ENCODE data around the gene MAMDC4.

MAMDC4 gene

DNA sequence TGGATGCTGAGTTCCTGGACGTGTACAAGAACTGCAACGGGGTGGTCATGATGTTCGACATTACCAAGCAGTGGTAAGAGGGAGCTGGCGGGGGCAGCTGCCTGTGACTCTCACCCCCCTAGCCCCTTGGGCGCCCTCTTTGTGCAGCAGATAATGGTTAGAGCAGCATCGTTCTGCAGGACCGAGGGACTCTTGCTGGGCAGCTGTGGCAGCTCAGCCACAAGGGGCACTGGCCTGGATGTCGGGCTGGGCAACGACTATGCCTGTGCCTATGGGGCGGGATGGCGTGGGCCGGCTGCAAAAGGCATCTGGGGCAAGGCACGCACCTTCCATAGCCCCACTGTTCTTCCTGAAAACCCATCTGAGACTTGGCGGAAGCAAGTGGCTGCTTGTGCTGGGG is 22.7 kb upstream of the MAMDC4 start:
- H3K36me3 ChIP-seq (ENCODE audit: control insufficient read depth in 2 of 2, insufficient read depth in 1 of 2, low read length in 2 of 2): peaks cover 0 to 86% of the 10 kb centered on the region in 2 experiments; a peak in 1 of 3 replicates
- no peak overlapping the region for H3K4me3 ChIP-seq (ENCODE audit: low read depth, low read length)
- TF ChIP-seq ZNF585B (tag by site-specific recombination; IDR thresholded peaks at IDR 0.05): no peak
- peak; percentile 43; the same call in 1 of the 2 replicates for TF ChIP-seq CTCF (tag by site-specific recombination; IDR thresholded peaks at IDR 0.05)
- no peak overlapping the region for H3K27ac ChIP-seq (ENCODE audit: extremely low read depth, low read depth, low read length)
- ChIA-PET POLR2A (interaction anchor here (0.6 to 1.4 kb wide), 2 partner anchors 13 to 49 kb away, joined by 3 to 5 read pairs; no protein-coding TSS in a partner anchor), CTCF (interaction anchor here (1.0 kb wide), 1 partner anchor 14 kb away, joined by 3 read pairs; no protein-coding TSS in a partner anchor)
- no peaks in the 10 kb centered on the region for H3K9me3 ChIP-seq (ENCODE audit: control insufficient read depth, insufficient read depth, low read depth, low read length)
- H3K4me1 ChIP-seq (ENCODE audit: control insufficient read depth, insufficient read depth, low read length): no peaks in the 10 kb centered on the region

DNA sequence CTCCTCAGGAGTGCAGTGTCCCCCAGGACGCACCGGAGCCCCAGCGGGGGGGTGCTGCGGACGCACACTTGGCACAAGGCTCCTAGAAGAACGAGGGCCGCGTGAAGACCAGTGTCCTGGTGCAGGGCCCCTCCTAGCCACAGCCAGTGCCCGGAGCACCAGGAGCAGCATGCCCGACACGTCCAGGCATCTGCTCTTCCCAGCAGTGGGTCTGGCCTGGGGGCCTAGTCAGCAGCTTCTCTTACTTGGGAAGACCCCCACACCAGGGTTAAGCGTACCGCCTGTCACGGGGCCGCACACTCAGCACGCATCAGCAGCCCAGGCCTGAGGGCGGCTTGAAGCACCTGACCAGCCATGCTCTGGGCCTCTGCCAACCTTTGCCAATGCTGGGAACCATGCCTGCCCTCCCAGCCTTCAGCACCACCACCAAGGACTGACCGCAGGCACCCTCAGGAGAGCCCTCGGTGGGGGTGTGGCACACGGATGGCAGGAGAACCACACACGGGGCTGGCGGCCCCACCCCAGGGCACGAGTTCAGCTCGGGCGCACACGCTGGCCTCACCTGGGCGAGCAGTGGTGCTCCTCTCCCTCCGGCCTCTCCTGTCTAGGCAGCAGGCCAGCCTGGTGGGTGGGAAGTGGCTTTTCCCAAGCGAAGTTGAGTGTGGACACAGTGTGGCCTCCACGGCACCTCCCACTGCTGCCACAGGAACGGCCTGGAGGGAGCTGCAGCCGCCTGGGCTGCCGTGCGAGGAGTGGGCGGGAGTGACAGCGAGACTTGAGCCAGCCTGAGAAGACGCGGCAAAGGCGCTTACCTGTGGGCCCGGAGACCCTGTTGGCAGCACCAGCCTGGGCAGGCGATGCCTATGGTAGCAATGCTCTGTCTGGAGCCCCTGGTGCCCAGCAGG is 21.9 kb upstream of the MAMDC4 start:
- H3K36me3 ChIP-seq (ENCODE audit: control insufficient read depth in 2 of 2, insufficient read depth in 1 of 2, low read length in 2 of 2): peaks cover 0 to 79% of the 10 kb centered on the region in 2 experiments; a peak in 1 of 3 replicates
- no peaks in the 10 kb centered on the region for H3K9me3 ChIP-seq (ENCODE audit: control insufficient read depth, insufficient read depth, low read depth, low read length)
- no peaks in the 10 kb centered on the region for H3K4me1 ChIP-seq (ENCODE audit: control insufficient read depth, insufficient read depth, low read length)
- no peak overlapping the region for H3K4me3 ChIP-seq (ENCODE audit: low read depth, low read length)
- POLR2A ChIA-PET: interaction anchor here (0.6 to 1.4 kb wide), 2 partner anchors 14 to 48 kb away, joined by 3 to 5 read pairs; no protein-coding TSS in a partner anchor
- TF ChIP-seq REPIN1 (tag by site-specific recombination; IDR thresholded peaks at IDR 0.05; ENCODE audit: low read depth) (no peak), RBAK (tag by site-specific recombination; IDR thresholded peaks at IDR 0.05) (no peak), GLI2 (tag by site-specific recombination; IDR thresholded peaks at IDR 0.05; ENCODE audit: borderline replicate concordance, low read depth) (no peak), ZNF433 (tag by site-specific recombination; IDR thresholded peaks at IDR 0.05; ENCODE audit: low read depth) (no peak), KLF8 (tag by site-specific recombination; IDR thresholded peaks at IDR 0.05) (no peak), ZNF621 (tag by site-specific recombination; IDR thresholded peaks at IDR 0.05) (no peak), MZF1 (tag by site-specific recombination; IDR thresholded peaks at IDR 0.05; ENCODE audit: borderline replicate concordance) (no peak), ZNF391 (tag by site-specific recombination; IDR thresholded peaks at IDR 0.05; ENCODE audit: borderline replicate concordance, low read depth) (no peak), ZNF223 (tag by site-specific recombination; IDR thresholded peaks at IDR 0.05) (no peak), ZNF184 (tag by site-specific recombination; IDR thresholded peaks at IDR 0.05) (no peak), ZNF777 (tag by site-specific recombination; IDR thresholded peaks at IDR 0.05; ENCODE audit: borderline replicate concordance) (no peak), FEZF1 (tag by site-specific recombination; IDR thresholded peaks at IDR 0.05) (no peak), ZNF692 (tag by site-specific recombination; IDR thresholded peaks at IDR 0.05) (no peak)
- TF ChIP-seq, protein P1, sequence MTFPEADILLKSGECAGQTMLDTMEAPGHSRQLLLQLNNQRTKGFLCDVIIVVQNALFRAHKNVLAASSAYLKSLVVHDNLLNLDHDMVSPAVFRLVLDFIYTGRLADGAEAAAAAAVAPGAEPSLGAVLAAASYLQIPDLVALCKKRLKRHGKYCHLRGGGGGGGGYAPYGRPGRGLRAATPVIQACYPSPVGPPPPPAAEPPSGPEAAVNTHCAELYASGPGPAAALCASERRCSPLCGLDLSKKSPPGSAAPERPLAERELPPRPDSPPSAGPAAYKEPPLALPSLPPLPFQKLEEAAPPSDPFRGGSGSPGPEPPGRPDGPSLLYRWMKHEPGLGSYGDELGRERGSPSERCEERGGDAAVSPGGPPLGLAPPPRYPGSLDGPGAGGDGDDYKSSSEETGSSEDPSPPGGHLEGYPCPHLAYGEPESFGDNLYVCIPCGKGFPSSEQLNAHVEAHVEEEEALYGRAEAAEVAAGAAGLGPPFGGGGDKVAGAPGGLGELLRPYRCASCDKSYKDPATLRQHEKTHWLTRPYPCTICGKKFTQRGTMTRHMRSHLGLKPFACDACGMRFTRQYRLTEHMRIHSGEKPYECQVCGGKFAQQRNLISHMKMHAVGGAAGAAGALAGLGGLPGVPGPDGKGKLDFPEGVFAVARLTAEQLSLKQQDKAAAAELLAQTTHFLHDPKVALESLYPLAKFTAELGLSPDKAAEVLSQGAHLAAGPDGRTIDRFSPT (tag by site-specific recombination; IDR thresholded peaks at IDR 0.05): no peak
- TF ChIP-seq, protein P2, sequence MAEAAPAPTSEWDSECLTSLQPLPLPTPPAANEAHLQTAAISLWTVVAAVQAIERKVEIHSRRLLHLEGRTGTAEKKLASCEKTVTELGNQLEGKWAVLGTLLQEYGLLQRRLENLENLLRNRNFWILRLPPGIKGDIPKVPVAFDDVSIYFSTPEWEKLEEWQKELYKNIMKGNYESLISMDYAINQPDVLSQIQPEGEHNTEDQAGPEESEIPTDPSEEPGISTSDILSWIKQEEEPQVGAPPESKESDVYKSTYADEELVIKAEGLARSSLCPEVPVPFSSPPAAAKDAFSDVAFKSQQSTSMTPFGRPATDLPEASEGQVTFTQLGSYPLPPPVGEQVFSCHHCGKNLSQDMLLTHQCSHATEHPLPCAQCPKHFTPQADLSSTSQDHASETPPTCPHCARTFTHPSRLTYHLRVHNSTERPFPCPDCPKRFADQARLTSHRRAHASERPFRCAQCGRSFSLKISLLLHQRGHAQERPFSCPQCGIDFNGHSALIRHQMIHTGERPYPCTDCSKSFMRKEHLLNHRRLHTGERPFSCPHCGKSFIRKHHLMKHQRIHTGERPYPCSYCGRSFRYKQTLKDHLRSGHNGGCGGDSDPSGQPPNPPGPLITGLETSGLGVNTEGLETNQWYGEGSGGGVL (tag by site-specific recombination; IDR thresholded peaks at IDR 0.05): no peak
- TF ChIP-seq, protein P3, sequence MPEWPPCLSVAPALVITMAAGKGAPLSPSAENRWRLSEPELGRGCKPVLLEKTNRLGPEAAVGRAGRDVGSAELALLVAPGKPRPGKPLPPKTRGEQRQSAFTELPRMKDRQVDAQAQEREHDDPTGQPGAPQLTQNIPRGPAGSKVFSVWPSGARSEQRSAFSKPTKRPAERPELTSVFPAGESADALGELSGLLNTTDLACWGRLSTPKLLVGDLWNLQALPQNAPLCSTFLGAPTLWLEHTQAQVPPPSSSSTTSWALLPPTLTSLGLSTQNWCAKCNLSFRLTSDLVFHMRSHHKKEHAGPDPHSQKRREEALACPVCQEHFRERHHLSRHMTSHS (tag by site-specific recombination; IDR thresholded peaks at IDR 0.05): no peak
- CTCF ChIA-PET: interaction anchor here (1.6 kb wide), 1 partner anchor 10 kb away, joined by 3 read pairs; no protein-coding TSS in a partner anchor
- no peak overlapping the region for H3K27ac ChIP-seq (ENCODE audit: extremely low read depth, low read depth, low read length)
